GM19397 (cell line): ENCODE results near the gene AATF.

Experiments
- ATAC-seq: cut with Tn5 transposase; IDR thresholded peaks from one replicate; pipeline ENCODE4 v1.9.1; 2021; ENCODE audit warnings: mild to moderate bottlenecking, moderate library complexity; ENCODE audit not compliant: unreplicated experiment

The AATF gene, protein sequence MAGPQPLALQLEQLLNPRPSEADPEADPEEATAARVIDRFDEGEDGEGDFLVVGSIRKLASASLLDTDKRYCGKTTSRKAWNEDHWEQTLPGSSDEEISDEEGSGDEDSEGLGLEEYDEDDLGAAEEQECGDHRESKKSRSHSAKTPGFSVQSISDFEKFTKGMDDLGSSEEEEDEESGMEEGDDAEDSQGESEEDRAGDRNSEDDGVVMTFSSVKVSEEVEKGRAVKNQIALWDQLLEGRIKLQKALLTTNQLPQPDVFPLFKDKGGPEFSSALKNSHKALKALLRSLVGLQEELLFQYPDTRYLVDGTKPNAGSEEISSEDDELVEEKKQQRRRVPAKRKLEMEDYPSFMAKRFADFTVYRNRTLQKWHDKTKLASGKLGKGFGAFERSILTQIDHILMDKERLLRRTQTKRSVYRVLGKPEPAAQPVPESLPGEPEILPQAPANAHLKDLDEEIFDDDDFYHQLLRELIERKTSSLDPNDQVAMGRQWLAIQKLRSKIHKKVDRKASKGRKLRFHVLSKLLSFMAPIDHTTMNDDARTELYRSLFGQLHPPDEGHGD

DNA sequence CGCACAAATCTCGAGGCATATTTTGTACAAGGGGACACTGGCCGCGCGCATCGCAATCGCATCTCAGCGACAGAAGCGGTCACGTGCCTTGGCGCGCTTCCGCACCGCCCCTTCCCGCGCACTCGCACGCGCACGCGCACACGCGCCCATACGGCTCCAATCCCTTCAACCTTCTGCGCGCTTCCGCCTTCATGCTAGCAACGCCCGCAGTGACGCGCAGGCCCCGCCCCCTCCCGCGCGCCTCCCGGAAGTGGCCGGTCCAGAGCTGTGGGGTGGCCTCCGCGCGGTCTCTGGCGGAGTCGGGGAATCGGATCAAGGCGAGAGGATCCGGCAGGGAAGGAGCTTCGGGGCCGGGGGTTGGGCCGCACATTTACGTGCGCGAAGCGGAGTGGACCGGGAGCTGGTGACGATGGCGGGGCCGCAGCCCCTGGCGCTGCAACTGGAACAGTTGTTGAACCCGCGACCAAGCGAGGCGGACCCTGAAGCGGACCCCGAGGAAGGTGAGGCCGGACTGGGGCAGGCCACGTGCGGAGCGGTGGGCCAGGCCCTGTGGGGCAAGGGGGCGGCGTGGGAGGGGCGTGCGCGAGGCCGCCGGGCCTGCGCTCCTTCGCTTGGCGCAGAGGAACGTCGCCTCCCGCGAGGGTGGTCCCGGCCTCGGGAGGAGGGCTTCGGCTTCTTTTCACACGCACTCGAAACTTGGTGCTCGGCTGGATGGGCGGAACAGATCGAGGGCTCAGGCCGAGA is at the start of gene AATF:
AATF (plus strand) TSS at position 238 of the 744 bp plus-strand sequence; CDS start at position 410, 172 bp downstream.
- peak; percentile 94 for ATAC-seq

GRCh38 chr17:36899250-36900159 is 49.2 kb upstream of the AATF start:
- ATAC-seq, result no peak

DNA sequence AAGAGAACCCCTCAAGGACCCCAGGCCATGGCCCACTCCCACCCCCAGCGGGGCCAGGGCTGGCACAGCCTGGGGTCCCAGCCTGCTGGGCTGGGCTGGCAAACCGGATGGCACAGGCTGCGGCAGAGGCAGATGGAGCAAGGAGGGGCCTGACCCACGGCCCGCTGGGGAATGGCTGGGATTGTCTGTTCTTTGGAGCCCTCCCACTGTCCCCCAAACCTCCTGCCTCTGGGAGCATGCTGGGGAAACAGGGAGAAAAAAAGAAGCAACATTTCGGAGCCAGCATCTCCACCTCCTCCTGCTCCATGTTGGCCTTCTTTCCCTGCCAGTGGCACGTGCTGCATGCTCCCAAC is 48.6 kb upstream of the AATF start:
- ATAC-seq, result no peak

DNA sequence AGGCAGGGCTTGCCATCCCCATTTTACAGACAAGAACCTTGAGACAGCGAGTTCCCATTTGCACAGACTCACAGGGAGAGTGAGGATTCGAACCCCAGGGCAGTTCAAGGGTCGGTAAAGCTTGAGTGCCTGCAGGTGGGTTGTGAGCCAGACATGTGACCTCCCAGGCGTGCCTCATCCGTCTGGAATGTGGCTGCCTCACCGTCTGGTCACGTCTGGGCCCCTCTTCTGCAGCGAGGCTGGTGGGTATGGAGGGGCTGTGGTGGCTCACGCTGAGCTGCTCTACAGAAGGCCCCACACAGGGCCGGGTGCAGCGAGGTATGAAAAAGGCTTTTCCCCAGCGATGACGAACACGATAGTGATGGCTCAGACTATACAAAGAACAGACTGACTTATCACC is 47.2 kb upstream of the AATF start:
- no peak for ATAC-seq

DNA sequence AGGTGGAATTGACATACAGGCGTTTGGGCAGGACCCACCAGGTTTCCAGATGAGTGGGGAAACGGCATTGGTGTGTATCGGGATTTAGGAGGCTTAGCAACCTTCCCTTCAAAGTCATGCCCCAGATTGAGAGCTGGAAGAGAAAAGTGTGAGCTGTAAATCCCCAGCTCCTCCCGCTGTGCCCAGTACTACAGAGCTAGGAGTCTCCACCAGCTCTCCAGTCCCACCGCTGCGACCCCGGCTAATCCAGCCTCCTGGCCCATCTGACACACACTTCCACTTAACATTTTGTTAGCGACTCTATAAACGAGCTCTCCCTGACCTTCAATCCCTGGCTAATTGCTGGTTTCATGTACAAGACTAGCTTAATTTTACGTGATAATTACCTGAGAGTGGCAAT is 41.3 kb upstream of the AATF start:
- ATAC-seq, result no peak

GRCh38 chr17:36910513-36910912 is 38.2 kb upstream of the AATF start:
- no peak for ATAC-seq

DNA sequence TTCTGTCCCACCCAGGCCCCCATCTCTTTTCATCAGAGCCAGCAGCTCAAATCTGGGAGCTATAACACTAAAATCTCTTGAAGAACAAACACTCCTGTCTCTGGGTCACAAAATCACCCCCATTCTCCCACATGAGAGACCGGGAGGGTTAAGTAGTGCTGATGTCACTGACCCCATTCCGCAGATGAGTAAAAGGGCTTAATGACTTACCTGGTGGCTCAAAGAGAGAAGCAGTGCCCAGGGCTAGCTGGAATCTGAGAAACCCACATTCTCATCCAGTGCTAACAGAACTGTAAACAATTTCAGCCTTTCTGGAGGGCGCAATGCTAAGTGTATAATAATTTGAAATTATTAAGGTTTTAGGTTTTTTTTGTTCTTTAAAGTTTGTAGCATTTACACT is 37.8 kb upstream of the AATF start:
- no peak for ATAC-seq

- no peak for ATAC-seq
Measured at GRCh38 chr17:36913132-36913531, 35.6 kb upstream of the AATF start.

DNA sequence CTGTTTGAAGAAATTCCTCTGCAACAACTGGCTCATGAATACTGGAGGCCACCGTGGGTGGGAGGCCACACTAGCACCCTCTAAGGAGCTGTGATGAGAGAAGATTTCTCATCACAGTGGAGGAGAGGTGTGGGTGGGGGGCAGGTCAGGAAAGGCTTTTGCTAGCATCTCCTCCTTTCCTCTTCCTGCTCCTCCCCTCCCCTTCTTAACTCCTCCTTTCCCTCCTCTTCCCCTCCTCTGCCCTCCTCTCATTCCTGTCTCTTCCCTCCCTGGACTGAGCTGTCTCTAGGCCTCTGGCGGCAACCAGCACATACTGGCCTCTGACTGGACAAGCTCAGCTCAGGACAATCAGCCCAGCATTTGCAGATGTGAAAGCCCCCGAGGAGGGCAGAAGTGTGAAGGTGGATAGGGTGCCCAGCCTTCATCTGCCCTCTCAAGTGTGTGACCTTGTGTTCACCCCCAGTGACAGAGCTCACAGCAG is 30.5 kb upstream of the AATF start:
- no peak for ATAC-seq

- ATAC-seq, result no peak
Measured at GRCh38 chr17:36919407-36919968, 29.3 kb upstream of the AATF start.

DNA sequence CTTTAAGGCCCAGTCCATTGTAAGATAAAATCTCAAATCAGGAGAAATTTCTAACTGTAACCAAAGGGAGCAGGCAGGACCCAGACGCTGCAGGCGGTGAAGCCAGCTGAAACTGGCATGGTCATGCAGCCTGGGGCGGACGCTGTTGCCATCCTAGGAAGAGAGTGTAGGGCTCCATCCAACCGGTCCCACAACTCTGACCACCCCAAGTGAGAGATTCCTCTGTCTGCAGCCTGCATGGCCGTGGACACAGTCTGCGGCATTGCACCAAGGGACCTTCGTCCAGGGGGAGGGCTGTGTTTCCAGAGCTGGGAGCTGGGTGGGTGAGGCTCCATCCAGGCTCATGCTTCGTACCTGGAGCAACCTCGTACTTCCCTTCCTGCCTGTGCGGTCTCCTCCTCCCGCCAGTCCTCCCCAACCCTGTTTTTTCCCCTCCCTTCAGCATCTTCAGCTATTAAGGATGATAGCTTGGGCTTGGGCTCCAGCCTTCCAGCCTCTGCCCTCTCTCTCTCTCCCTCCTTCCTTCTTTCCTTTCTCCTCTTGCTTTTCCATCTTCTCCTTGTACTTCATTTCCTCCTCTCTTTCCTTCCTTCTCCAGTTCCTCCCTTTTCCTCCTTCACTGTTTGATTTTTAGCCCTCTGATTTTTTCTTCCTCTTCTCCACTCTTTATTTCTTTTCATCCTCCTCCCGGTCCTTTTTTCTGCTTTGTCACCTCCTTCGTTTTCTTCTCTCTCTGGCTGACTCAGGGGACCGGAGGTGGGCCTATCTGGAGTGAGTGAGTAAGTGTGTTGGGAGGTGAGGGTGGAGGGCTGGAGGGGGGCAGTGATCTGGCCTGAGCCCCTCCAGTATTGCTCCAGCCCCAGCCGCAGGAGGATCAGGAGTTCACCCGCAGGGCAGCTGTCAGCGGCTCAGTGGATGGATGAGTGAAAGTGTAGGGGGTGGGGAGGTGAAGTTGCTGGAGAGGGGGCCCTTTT is 28.4 kb upstream of the AATF start:
- no peak for ATAC-seq

DNA sequence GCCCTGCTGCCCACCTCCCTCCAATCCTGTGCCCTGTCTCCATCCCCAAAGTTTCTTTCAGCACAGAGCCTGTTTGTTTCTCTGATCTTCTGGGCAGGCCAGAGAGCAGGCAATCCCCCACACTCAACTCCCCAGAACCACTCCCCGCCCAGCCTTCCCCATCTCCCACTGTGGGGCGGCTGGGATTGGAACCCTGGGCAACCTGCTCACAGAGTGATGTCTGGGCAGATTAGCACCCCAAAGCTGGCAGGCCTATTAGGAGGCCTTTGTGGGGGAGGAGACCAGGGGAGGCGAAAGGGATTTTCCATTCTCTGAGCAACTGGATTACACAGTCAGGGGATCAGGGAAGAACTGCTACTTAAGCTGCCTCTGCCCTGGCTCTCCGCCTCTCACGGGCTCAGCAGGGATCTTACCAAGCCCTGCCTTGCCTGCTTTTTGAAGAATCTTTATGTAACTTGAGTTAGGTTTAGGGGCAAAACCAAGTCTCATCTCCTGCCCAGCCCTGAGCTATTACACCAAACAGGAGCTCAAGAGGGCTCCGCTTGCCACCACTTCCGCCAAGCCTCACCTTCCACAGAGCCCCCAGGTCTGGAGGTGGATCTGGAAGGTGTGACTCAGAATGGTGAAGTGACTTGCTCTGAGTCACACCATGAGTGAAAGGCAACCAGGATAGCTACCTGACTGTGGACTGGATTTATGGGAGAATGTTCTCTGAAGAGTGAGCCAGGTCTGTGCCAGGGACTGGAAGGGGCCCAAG is 27.5 kb upstream of the AATF start:
- no peak for ATAC-seq

DNA sequence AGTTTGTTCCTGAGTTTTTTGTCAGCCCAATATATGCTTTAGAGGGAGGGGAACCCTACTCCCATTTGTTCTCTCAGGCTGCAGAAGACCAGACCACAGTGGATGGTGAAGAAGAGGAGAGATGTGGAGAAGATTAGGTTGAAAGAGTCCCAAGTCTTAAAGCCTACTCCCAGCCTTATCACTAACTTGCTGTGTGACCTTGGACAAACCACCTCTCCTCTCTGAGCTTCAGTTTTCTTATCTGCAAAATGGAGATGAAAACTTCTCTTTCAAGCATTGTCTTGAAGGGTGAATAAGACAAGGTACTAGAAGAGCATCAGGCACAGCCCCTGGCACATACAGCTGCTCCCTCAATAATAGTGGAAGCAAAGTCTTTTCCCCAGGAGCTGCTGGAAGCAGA is 26.6 kb upstream of the AATF start:
- no peak for ATAC-seq

DNA sequence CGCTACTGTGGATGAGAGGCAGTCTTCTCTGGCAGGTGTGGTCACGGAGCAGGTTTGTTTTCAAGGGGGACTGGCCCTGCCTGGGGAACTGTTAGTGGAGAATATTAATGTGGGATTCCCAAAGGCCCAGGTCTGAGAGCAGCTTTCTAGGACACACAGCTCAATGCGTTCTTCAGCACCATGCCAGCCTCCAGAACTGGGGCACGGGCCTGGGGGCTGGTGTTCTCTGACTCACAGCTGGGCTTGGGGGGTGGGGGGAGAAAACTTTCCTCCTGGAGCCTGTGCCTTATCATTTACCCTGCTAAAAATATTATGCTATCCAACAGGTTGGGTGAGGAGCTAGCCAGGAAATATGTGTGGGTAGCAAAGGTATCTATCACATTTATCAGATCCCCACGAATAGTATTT is 24.9 kb upstream of the AATF start:
- ATAC-seq, result no peak

DNA sequence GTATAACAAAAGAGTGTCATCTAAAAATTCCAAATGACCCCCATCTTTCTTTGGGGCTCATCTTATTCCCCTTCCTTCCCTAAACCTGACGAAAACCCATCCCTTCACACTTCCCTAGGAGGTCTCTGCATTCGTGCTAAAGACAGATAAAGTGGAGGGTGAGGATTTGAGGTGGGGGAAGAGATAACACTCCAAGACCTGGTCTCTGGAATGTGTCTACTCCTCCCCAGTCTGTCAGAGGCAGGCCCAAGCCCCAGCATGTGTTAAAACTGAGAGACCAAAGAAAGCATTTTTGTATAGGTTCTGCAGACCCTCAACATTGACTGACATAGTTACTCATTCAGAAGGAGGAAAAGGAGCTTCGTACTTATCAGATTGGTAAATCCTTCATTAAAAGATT is 22.5 kb upstream of the AATF start:
- ATAC-seq, result no peak

DNA sequence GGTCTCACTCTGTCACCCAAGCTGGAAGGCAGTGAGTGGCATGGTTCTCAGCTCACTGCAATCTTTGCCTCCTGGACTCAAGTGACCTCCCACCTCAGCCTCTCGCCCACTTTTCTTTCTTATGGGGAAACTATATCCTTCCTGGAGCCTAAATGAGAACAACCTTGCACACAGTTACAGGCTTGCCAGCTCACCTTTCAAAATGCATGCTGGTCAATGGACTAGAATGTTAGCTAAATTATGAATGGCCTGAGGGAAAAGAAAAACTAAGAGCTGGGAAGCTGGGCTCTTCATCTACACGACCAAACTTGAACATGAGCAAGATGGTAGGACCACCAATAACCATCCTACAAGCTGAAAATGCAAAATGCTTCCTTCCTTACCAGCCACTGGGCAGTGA is 22.1 kb upstream of the AATF start:
- ATAC-seq, result no peak

DNA sequence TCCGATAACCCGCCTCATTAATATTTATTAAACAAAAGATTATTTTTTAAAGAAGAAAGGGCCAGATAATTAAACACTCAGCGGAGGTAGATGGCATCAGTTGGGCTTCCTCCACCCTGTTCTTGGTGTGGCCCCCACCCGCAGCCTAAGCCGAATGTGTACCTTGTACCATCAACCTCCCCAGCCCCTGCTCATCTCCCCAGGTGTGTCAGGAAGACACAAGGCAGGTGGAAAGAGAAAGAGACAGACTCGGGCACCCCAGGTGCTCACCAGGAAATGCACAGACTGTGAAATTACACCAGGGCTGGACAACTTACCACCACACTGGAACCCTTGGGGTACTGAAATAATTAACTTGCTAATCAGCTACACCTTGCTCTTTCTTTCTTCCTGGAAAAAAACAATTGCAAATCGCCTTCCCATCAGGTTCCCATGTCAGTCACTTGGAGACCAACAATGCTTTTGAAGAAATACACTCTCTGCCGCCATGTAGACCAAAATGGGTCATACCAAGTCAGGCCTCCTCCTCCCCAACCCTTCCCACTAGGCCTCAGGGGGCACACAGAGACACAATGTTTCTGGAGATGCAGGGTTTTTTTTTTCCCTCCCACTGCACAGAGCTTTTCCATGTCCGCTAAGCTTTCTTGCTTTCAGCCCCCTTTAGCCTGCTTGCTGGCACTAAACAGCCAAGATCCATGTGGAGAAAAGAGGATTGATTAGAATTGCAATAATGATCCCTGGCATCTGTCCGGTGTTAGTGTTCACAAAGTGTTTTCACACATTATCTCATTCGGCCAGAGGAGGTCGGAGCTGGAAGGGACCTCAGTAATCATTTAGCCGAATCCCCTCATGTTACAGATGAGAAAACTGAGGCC is 20.0 kb upstream of the AATF start:
- ATAC-seq, result no peak
